Raji (cell line): ENCODE data around the gene MAN2A1.

ENCODE experiments used
- POLR2A ChIP-seq: IDR thresholded peaks from 2 replicates; pipeline ENCODE4 v1.6.1; 2011; ENCODE audit warnings: low read depth, low read length, control low read depth; ENCODE audit not compliant: insufficient read depth

Gene MAN2A1

DNA sequence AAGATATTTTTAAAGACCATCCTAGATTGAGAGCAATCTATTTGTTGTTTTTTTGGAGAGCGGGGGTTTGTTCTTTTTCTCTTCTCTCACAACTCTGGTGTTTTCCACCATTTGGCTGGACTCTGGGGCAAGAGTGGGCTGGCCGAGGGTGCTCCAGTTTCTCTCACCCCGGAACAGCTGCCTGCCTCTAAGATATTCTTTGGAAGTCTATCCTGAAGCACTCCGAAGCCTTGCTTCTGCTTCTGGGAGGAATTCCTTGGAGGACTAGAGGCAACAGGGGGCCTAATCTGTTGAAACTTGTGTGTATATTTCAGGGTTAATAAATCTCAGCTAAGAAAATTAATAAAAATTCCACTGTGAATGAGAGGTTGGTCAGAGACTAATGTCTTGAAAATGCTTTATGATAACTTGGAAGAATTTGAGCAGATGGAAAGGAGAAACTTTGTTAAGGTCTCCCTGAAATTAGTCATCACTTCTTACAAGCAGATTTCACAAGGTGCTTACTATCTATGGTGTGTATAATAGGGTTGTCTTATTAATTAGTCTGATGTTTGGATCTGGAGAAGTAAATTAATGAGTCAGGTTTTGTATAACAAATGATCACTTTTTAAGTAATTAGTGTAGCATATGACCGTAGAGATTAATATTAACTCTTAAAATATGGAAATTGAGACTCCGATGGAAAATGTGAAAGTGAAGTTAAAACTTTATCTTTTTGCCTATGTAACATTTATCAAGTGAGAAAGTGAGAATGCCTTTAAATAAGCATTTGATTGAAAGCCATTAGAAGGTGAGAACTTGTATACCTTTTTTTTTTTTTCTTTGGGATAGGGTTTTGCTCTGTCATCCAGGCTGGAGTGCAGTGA, 4.0 kb downstream of the MAN2A1 start:
- TF ChIP-seq POLR2A, result no peak

DNA sequence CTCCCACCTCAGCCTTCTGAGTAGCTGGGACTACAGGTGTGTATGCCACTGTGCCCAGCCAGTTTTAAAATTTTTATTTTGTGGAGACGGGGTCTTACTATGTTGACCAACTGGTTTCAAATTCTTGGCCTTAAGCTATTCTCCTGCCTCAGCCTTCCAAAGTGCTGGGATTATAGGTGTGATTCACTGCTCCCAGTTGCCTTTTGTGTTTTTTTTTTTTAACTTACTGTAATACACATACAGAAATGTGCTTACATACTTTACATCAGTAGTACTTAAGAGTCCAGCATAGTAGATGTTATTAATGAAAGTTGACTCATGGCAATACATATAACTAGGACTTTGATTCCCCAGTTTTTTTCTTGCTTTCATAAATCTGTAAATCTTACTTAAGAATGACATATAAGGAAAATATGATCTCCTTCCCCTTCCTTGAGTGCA, 4.7 kb downstream of the MAN2A1 start:
- no peak for TF ChIP-seq POLR2A

DNA sequence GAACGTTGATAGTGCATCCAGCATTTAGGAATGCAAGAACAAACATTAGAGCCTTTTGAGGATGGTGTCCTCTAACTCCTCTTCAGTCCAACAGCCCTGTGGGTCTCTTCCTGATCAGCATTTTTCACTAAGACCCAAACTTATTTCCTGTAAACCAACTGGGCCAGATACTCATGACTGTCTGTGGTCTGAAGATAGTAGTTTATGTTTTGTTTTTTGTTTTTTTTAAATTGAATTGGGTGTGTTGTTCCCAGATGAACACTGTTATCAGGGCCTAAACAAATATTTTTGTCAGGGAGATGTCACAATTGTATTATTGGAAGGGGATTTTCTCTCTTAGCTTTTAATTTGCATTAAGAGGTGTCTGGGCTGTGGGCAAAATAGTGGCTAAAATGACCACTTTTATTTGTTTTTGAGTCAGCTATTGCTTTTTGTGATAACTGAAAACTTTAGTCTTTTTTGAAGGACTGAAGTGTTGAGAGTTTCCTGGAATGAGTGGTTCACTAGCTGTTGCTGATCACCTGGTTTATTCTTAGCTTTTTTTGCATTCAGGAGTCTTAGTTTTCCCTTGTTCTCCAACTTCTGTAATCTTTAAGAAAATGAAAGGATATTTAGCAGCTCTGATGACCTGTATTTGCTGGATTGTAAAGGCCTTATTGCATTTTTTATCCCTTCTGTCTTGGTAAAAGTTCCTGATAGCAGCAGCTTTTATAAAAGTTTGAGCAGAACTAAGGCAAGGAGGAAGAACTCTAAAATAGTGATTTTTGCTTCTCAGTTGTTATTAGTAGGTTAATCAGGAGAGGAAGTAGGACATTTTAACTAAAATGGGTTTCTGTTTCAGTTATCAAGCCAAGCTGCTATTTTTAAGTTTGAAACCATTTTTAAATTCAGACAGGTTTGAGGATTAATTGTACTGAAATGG, 5.5 kb downstream of the MAN2A1 start:
- no peak for TF ChIP-seq POLR2A

DNA sequence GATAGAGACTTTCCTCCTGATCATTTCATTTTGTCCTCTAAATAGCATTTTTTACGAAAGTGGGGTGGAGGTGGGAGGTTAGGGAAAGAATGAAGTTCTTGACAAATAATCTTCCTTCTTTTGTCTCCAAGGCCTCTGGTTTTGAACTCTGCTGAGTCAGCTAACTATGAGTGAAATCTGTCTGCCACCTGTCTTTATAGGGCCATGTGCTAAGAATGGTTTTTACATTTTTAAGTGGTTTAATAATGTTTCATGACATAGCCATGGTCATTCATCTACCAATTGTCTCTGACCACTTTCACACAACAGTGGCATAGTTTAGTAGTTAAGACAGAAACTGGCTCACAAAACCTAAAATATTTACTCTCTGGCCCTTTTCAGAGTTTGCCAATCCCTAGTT, 7.6 kb downstream of the MAN2A1 start:
- TF ChIP-seq POLR2A, result no peak

DNA sequence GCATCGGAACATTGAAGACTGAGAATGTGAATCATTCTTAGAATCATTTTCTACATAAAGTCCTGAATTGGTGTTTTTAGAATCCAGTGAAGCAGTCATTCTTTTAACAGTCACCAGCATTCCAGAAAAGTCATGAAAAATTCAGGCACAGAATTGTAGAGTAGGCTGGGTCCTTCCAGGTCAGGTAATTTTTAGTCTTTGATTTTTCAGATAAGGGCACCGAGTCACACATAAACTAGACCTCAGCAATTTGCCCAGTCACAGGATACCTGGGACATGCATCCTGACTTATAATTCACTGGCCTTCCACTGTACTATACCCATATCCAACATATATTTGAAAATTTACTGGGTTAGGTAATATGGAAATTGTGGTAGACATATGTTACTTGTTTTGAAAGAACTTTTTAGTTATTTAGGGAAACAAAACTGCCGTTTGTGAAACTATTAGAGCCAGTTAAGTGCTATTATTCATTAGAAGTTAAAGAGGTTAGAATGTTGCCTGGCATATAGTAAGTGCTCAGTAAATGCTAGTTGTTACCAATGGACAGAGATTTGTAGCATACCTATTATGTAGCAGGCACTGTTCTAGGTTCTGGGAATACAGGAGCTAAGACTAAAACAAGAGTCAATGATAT, 10.9 kb downstream of the MAN2A1 start:
- no peak for TF ChIP-seq POLR2A

DNA sequence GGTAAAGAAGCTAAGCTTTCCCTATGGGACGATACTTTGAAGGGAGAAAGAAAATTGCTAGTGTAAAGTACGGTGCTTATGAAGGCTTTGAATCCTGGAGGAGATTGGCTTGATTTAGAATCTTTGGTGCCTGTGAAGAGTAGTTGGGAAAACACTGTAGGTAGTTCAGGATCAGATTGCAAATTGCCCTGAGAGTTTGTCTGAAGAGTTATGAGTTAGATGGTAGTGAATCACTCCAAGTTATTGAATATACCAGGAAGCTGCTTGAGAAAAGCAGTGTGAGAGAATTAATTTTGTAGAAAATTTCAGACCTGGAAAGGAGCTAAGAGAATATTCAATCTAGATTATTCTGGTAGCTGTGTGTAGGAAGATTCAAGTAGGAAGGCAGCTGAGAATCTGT, 11.5 kb downstream of the MAN2A1 start:
- no peak for TF ChIP-seq POLR2A

DNA sequence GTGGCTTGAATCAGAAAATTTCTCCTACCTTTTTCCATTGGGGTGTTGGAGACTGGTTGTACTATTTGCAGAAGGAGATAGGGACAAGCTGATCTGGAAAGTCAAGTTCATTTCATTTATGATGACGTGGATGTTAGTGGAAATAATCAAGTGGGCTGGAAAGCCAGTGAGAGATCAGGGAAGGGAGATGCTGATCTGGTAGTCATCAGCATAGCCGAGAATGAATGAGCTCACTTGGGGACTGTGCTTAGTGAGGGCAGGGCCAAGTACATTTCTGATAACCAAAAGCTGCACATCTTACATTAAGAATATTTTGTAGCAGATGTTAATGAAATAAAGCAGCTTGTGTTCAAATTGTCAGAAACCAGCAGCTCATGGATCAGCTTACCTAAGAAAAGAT, 12.1 kb downstream of the MAN2A1 start:
- no peak for TF ChIP-seq POLR2A

DNA sequence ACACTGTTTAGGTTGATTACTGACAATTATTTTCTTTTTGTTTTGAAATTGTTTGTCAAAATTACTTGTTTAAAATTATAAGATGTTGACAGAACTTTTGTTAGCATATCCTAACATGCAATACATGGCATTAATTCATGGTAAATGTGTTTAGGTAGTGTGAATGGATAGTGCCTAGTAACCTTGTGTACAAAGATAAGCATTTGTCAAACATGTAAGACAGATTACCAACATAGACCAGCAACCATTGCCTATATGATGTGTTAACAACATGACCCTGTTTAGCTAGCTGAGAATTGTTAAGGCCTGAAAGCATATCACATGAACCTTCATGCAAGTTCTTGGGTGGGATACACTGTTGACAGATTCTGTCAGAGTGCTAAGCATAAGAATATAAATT, 13.4 kb downstream of the MAN2A1 start:
- TF ChIP-seq POLR2A, result no peak

DNA sequence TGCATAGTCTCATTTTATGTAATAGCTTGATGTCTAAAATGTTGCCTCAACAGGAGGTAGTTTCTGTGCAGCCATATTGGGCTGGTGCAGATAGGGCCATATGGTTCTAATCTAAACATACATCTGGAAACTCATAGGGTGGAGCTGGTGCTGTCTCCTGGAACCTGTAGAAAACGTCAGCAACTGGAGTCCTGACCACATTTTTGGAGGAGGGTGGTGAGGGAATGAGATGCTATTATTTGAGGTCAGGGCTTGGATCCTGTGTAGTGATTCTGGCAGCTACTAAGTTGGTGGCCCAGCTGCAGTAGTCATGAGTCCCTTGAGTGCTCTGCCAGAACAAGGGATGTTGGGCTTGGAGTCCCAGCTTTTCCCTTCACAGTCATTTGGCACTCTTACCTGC, 14.1 kb downstream of the MAN2A1 start:
- no peak for TF ChIP-seq POLR2A

DNA sequence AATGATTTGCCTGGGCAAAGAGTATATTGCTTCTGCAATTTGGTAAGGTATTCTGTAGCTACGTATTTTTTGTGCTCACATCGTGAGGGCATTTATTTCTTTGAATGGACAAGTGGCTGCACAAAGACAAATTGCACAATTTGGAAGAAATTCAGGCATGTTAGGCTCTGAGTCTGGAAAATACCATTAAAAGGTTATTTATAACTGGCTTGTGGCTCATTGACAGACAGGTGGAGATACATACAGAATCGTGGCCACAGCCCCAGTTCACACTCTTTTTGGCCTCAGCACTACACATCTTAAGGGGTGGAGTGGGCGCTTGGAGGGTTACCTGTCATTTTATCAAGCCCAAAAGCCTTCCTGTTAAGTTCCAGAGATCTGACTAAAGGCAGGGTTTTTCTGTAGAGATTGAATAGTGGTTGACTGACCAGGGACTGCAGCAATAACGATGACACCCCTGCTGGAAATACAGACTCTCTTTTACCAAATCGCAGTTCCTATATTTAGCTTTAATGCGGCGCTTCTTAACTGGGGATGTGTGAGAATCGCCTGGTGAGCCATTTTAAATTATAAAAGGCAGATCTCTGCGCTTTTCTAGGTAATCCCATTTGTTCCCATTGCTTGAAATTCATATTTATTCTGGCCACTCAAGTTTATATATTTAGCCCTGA, 14.7 kb downstream of the MAN2A1 start:
- no peak for TF ChIP-seq POLR2A

DNA sequence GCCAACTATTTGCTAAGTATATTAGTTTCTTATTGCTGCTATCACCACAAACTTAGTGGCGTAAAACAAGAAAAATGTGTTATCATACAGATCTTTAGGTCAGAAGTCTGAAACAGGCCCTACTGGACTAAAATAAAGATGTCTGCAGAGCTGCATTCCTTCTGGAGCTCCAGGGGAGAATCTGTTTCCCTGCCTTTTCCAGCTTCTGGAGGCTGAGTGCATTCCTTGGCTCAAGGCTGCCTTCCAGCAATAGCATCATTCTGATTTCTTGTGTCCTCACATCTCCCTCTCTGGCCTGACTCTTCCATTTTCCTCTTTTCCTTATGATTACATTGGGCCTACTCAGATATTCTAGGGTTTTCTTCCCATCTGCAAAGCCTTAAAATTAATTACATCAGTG, 15.9 kb downstream of the MAN2A1 start:
- no peak for TF ChIP-seq POLR2A

DNA sequence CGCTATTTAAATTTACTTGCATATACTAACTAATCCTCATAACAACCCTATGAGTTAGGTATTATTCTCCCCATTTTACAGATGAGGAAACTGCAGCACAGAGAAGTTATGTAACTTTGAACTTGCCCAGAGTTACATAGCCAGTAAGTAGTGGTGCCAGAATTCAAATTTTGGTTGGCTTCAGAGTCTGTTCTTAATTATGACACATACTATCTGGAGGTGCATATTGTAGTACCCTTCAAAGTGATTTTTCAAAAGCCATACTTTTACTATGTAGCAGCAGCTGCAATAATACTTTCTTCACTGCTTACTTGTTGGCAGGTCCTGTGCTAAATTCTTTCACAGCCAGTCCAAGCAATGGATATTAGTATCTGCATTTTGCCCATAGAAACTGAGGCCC, 16.4 kb downstream of the MAN2A1 start:
- TF ChIP-seq POLR2A, result no peak

DNA sequence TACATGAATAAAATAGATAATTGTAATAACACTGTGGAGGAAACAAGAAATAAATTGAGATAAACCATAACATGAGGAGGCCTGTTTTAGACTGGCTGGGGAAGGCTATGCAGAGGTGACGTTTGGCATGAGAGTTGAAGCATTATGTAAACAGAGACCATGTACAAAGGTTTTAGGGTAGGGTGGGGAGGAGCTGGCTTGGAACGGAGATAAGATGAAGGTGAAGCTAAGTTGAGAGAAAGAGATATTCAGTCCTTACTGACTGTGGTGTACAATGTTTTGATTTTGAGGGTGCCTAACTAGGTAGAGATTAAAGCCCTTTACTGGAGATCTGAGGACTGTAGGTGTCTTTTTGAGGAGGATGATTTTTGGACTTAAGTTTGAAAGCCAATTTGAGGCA, 17.8 kb downstream of the MAN2A1 start:
- TF ChIP-seq POLR2A, result no peak

DNA sequence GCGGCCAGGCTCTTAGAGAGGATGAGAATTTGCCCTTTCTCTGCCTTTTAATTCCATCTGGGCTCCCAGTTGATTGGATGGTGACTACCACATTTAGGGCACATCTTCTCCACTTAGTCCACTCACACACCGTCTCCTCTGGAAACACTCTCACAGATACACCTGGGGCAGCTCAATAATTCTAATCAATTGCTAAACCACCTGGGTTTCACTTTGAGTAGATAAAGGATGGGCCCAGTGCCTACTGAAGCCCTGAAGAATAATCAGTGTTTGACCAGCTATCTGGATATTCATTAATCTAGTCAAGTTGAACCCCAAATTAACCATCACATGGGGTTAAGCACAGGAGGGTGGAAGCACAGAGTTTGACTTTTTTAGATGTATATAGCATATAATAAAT, 19.1 kb downstream of the MAN2A1 start:
- no peak for TF ChIP-seq POLR2A

DNA sequence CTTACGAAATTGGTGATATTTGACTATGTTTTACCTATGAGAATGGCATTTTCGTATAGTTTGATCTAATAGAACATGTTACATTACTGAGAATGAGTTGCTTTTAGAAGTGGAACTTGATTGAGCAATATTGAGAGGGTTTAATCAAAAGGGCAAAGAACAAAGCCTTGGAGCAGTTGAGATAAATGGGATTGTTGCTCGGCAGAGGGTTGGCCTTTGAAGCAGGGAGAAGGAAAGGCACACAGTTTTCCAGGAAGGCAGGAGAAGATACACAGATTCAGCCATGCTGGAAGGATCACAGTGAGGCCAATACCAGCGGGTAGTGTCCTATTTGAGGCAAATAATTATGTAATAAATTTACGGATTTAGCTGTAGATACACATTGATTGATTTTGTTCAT, 19.5 kb downstream of the MAN2A1 start:
- TF ChIP-seq POLR2A, result no peak
